Lung (tissue), 12 donors: Measurements from ENCODE around the gene GRIK3. TPM values are rescaled to one million over a fixed set of nuclear protein-coding genes. Genes with fewer than 3 reads are reported as not detected.

Experiments used
- ATAC-seq: fragments of 200-7000 bp; cut with Tn5 transposase; one replicate; pipeline ENCODE4 v1.9.1; 2020; ENCODE audit warnings: moderate number of reproducible peaks; ENCODE audit not compliant: insufficient read depth, low FRiP score
- DNase-seq, 3 donors: peaks; one replicate each; pipeline ENCODE4 v3.0.0-alpha.2; 2013 to 2017
- H3K27ac ChIP-seq, 2 donors: one replicate each; pipeline ENCODE4 v1.5.1; 2013; ENCODE audit warnings: mild to moderate bottlenecking in 2 of 2, moderate library complexity in 2 of 2, control low read depth in 1 of 2, inconsistent platforms in 1 of 2, low read depth in 1 of 2, low read length in 1 of 2
- H3K27me3 ChIP-seq, 3 donors: one replicate each; pipeline ENCODE4 v1.5.1; 2013; ENCODE audit warnings: low read length in 2 of 3; ENCODE audit not compliant: control insufficient read depth in 3 of 3, insufficient read depth in 3 of 3
- H3K36me3 ChIP-seq, 4 donors: one replicate each; pipeline ENCODE4 v1.5.1; 2013; ENCODE audit warnings: low read length in 4 of 4, mild to moderate bottlenecking in 1 of 4, moderate library complexity in 1 of 4; ENCODE audit not compliant: control insufficient read depth in 4 of 4, insufficient read depth in 4 of 4
- H3K4me1 ChIP-seq, 5 donors: one replicate each; pipeline ENCODE4 v1.5.1; 2013; ENCODE audit warnings: low read length in 5 of 5, mild to moderate bottlenecking in 2 of 5, moderate library complexity in 1 of 5; ENCODE audit not compliant: control insufficient read depth in 5 of 5, insufficient read depth in 5 of 5
- H3K4me3 ChIP-seq: one replicate; pipeline ENCODE4 v1.5.1; 2013; ENCODE audit warnings: mild to moderate bottlenecking, control low read depth, moderate library complexity
- H3K9ac ChIP-seq, 2 donors: one replicate each; pipeline ENCODE4 v1.5.1; 2013; ENCODE audit warnings: low read length in 2 of 2, control low read depth in 1 of 2; ENCODE audit not compliant: insufficient read depth in 1 of 2
- H3K9me3 ChIP-seq, 4 donors: one replicate each; pipeline ENCODE4 v1.5.1; 2013; ENCODE audit warnings: low read length in 3 of 4, mild to moderate bottlenecking in 1 of 4, moderate library complexity in 1 of 4; ENCODE audit not compliant: control insufficient read depth in 4 of 4, insufficient read depth in 3 of 4
- CTCF ChIP-seq: IDR thresholded peaks from 2 replicates; pipeline ENCODE4 v1.5.1; 2012; ENCODE audit warnings: mild to moderate bottlenecking; ENCODE audit errors: control extremely low read depth, extremely low read depth
- WGBS, 2 donors: extraction: QIAGEN DNeasy Blood & Tissue Kit; methylation state at CpG; one replicate each; pipeline ENCODE4 v1.1.7; 2013; 5-methylcytosine and 5-hydroxymethylcytosine counted together
- polyA plus RNA-seq, 2 donors: library from polyadenylated mRNA; stranded (reverse); fragments of 200-250 nt; gene quantifications; one replicate each; pipeline ENCODE4 v1.2.1, GENCODE V29; 2013
- total RNA-seq, 2 donors: library from RNA; depleted of rRNA in 1 of 2; stranded (reverse); fragments of >200 nt in 1 of 2; gene quantifications; one replicate each; pipeline ENCODE4 v1.2.1, GENCODE V29; 2014 to 2021
- donor health status: control.
- donor health status: control.
- donor health status: Bipolar disorder and iron deficiency.
- donor health status: healthy.
- donor health status: DM: yes; HTN: yes; CAD: no.

The GRIK3 gene
- total and polyA plus RNA-seq, 4 donors: 0.01 to 0.40 (median 0.07) TPM

GRCh38 chr1:36829961-36830360, 204.4 kb downstream of the GRIK3 start:
- Histone ChIP-seq H3K27me3 (peaks cover 0 to 8% (median 0%) of the 10 kb centered on the region in 3 donors), H3K36me3 (no peaks in the 10 kb centered on the region), H3K9me3 (peaks cover 0 to 5% (median 0%) of the 10 kb centered on the region in 4 donors), H3K4me3 (no peak overlapping the region), H3K9ac (no peak overlapping the region), H3K27ac (no peak overlapping the region), H3K4me1 (no peaks in the 10 kb centered on the region)
- ATAC-seq (no peak), DNase-seq (no peak)
- no peak for TF ChIP-seq CTCF
- 78 to 88% methylated on average over 4 of the region's 4 CpGs for WGBS, 2 donors

- H3K4me1 ChIP-seq: peaks cover 0 to 7% (median 0%) of the 10 kb centered on the region in 5 donors
- H3K27me3 ChIP-seq: peaks cover 0 to 8% (median 0%) of the 10 kb centered on the region in 3 donors
- DNase-seq (no peak), ATAC-seq (no peak)
- H3K9me3 ChIP-seq: peaks cover 0 to 5% (median 0%) of the 10 kb centered on the region in 4 donors
- WGBS, 2 donors: 83 to 91% methylated on average over 6 of the region's 6 CpGs
- H3K4me3 ChIP-seq: no peak overlapping the region
- H3K36me3 ChIP-seq: no peaks in the 10 kb centered on the region
- no peak overlapping the region for H3K27ac ChIP-seq
- H3K9ac ChIP-seq: no peak overlapping the region
- no peak for TF ChIP-seq CTCF
These were observed 205.2 kb downstream of the GRIK3 start for GRCh38 chr1:36829066-36829465.

- ATAC-seq (no peak), DNase-seq (no peak)
- Histone ChIP-seq H3K9ac (no peak overlapping the region), H3K27ac (no peak overlapping the region), H3K4me1 (peaks cover 0 to 10% (median 0%) of the 10 kb centered on the region in 5 donors), H3K4me3 (no peak overlapping the region), H3K36me3 (no peaks in the 10 kb centered on the region), H3K27me3 (peaks cover 0 to 3% (median 0%) of the 10 kb centered on the region in 3 donors), H3K9me3 (peaks cover 0 to 8% (median 0%) of the 10 kb centered on the region in 4 donors)
- TF ChIP-seq CTCF: no peak
- 85 to 88% methylated on average over 6 of the region's 6 CpGs for WGBS, 2 donors
These were observed 209.1 kb downstream of the GRIK3 start for GRCh38 chr1:36825226-36825625.

- TF ChIP-seq CTCF: no peak
- no peaks in the 10 kb centered on the region for H3K36me3 ChIP-seq
- H3K4me1 ChIP-seq: peaks cover 0 to 10% (median 0%) of the 10 kb centered on the region in 5 donors
- peak; percentile 59 to 76 (median 71) for DNase-seq
- H3K9me3 ChIP-seq: peaks cover 0 to 8% (median 0%) of the 10 kb centered on the region in 4 donors
- no peak for ATAC-seq
- no peak overlapping the region for H3K9ac ChIP-seq
- H3K27ac ChIP-seq: no peak overlapping the region
- WGBS, 2 donors: 25 to 32% methylated on average over 12 of the region's 12 CpGs
- H3K27me3 ChIP-seq: peaks cover 0 to 3% (median 0%) of the 10 kb centered on the region in 3 donors
- H3K4me3 ChIP-seq: no peak overlapping the region
These were observed 209.9 kb downstream of the GRIK3 start for GRCh38 chr1:36824390-36824861.
